ENCODE measurements around the gene PARVB. TPM values are rescaled to one million over a fixed set of nuclear protein-coding genes. Genes with fewer than 3 reads are reported as not detected.

The PARVB gene
- total RNA-seq, 6 experiments from 2014 or later = 36.5 to 44.2 (median 38.9) TPM

DNA sequence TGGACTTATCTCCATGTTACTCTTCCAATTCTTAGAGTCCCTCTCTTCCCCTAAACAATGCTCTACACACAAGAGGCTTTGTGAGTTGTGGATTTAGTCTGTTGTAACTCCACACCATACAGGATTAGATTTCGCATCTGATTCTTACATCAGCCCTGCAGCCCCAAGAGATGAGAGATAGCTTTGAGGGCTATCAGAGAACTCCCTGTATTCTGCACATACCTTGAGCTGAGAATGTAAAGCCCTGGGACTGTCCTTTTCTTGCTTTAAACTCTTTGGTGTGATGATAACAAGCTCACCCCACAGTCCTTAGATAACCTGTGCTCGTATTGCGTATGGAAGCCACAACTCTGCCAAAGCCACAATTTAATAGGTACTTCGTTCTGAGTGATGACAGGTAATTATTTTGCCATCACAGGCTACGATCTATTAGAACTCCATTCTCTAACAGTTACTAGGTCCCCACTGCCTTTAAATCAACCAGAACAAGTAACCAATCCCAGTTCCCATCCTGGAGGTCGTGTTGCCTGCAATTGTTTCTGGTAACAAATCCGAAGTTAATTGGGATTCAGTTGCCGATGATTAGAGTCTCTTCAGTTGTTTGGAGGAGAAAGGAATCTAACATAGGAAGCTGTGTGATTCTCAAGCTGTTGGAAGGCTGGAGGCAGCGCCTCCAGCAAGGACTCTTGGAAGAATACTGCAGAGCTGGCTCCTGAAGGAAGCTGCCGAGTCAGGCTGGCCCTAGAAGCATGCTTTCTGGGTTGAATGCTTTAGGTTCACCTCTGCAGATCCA lies 155.3 kb downstream of the PARVB start:
- DNase-seq = no peak
- no peaks in the 10 kb centered on the region for H3K9me3 Mint-ChIP-seq
- H3K36me3 Mint-ChIP-seq (ENCODE audit: low read depth) = no peaks in the 10 kb centered on the region
- H3K4me1 Mint-ChIP-seq (ENCODE audit: low read depth) = no peaks in the 10 kb centered on the region
- H3K4me3 Mint-ChIP-seq = no peak overlapping the region
- H3K27me3 Mint-ChIP-seq (ENCODE audit: insufficient read depth) = peaks cover 17% of the 10 kb centered on the region
- TF ChIP-seq, protein P1, sequence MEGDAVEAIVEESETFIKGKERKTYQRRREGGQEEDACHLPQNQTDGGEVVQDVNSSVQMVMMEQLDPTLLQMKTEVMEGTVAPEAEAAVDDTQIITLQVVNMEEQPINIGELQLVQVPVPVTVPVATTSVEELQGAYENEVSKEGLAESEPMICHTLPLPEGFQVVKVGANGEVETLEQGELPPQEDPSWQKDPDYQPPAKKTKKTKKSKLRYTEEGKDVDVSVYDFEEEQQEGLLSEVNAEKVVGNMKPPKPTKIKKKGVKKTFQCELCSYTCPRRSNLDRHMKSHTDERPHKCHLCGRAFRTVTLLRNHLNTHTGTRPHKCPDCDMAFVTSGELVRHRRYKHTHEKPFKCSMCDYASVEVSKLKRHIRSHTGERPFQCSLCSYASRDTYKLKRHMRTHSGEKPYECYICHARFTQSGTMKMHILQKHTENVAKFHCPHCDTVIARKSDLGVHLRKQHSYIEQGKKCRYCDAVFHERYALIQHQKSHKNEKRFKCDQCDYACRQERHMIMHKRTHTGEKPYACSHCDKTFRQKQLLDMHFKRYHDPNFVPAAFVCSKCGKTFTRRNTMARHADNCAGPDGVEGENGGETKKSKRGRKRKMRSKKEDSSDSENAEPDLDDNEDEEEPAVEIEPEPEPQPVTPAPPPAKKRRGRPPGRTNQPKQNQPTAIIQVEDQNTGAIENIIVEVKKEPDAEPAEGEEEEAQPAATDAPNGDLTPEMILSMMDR (IDR thresholded peaks at IDR 0.05) = no peak
- no peak overlapping the region for H3K27ac Mint-ChIP-seq

DNA sequence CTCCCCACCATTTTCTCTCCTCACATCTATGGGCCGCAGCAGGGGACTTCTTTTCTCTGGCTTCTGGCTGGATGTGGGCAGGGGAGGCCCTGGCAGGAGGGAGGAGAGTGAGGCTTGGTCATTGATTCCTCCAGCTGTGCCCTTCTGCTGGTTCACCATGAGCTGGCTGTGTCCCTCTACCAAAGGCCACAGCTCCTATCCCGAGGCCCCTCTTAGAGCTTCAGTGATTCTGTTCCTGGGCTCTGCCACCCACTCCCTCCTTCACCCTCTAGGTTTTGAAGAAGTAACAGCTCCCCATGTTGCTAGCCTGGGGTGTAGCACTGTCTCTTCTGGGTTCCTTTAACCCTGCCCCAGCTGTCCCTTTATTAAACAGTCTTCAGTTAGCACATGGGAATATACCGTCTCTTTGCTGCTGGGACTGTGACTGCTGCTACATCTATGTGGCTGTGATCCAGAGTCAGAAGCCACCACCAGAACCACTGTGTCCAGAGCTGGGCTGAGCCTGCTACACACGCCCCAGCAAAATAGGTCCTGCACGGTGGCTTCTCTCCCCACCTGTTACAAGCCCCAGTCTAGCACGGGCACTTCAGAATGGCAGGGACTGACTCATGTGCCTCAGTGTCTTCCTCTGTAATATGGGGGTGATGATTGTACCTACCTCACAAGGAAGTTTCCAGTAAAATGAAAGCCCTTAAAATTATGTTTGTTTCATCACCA lies 156.0 kb downstream of the PARVB start:
- Mint-ChIP-seq H3K27me3 (ENCODE audit: insufficient read depth) (peaks cover 19% of the 10 kb centered on the region), H3K27ac (no peak overlapping the region), H3K36me3 (ENCODE audit: low read depth) (no peaks in the 10 kb centered on the region), H3K4me3 (no peak overlapping the region), H3K4me1 (ENCODE audit: low read depth) (no peaks in the 10 kb centered on the region), H3K9me3 (no peaks in the 10 kb centered on the region)
- TF ChIP-seq, protein P1 (IDR thresholded peaks at IDR 0.05) = no peak
- DNase-seq = no peak

DNA sequence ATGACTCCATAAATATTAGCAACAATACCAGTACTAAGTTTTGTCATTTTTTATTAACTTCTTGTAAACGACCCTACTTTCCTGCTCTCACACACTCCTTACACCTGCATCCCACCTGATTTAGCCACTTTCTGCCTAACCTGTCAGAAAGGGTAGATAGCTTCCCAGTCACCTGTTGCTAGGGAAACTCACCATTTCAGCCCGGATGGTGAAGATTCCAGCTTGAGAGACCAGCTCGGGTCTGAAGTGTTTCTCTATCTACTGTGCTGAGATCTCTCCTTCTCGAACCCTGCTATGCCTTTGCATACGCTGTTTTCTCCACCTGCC lies 156.6 kb downstream of the PARVB start, which contains the start of gene PARVG:
Gene PARVG, plus strand, starts transcription at position 220 of the 327 bp plus-strand sequence. CDS start 2,405 bp downstream, outside the sequence.
- peaks cover 24% of the 10 kb centered on the region for H3K27me3 Mint-ChIP-seq (ENCODE audit: insufficient read depth)
- TF ChIP-seq, protein P1 (IDR thresholded peaks at IDR 0.05) = no peak

DNA sequence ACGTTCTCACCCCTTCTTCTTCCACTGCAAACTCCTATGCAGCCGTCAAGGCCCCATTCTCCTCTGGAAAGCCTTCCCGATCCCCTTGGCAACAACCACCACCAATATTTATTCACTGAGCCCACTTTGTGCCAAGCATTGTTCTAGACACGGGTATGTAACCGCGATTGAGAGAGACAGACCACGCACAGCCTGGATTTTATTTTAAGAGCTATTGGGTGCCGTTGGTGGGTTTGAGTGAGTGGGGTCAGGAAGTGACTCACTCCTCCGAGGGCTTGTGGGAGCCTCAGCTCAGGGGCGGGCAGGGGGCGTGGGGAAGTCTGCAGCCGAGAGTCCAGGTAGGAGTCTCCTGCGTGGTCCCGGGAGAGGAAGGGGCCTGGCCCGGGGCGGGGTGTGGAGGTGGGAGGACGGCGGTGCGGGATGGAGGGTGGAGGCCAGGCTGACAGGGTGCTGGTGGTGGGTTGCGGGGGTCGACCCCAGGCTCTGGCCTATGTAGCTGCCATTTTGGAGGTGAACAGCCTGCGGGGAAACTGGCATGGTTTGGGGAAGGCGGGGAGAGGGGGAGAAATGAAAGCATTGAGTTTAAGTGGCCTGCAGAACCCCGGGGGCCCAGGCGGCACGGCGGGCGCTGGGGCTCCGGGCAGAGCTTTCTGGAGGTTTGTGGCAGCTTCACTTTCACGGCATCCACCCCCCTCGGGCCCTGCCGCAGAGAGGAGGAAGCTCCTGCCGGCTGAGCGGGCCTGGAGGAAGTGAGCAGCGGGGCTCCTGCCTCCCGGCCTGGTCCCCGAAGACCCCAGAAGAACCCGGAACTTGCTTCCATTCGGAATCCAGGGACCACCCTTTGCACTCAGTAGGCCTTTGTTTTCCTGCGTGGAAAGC lies 157.2 kb downstream of the PARVB start:
- no peak for DNase-seq
- no peaks in the 10 kb centered on the region for H3K4me1 Mint-ChIP-seq (ENCODE audit: low read depth)
- no peaks in the 10 kb centered on the region for H3K36me3 Mint-ChIP-seq (ENCODE audit: low read depth)
- no peak overlapping the region for H3K4me3 Mint-ChIP-seq
- H3K27ac Mint-ChIP-seq = no peak overlapping the region
- H3K9me3 Mint-ChIP-seq = no peaks in the 10 kb centered on the region
- TF ChIP-seq, protein P1 (IDR thresholded peaks at IDR 0.05) = no peak
- H3K27me3 Mint-ChIP-seq (ENCODE audit: insufficient read depth) = peaks cover 24% of the 10 kb centered on the region

More for the DNA sequence above, 156.6 kb downstream of the PARVB start, which contains the start of gene PARVG:
- no peaks in the 10 kb centered on the region for H3K9me3 Mint-ChIP-seq
- H3K4me3 Mint-ChIP-seq = no peak within 1 kb of the TSS
- H3K27ac Mint-ChIP-seq = no peak within 1 kb of the TSS
- DNase-seq = no peak
- H3K4me1 Mint-ChIP-seq (ENCODE audit: low read depth) = no peaks in the 10 kb centered on the region
- no peaks in the 10 kb centered on the region for H3K36me3 Mint-ChIP-seq (ENCODE audit: low read depth)

DNA sequence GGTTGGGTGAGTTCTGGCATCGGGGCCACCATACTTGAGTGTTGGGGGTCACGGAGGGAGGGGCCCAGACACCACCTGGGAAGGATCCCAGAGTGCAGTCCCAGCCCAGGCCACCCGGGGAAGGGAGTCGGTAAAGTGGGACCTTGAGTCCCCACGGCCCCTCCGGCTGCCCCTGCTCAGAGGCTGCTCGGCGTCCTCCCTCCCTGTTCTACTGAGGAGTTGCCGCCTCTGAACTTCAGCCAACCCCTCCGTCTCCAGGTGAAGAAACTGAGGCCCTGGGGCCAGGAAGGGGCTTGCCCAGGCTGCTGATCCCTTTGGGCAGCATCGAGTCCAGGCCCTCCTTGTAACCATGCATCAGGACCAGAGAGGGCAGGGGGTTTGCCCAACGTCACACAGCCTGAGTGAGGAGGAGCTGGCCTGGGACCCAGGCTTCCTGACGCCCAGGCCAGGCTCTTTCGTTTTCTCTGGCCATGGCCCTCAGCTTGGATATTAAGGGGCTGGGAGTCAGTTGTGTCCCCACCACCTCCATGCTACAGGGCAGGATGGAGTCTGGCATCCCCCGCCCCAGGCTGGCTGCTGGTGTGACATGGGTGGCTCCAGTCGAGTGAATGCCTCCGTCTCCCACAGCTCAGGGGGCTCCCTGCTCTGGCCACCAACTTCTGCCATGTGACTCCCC lies 157.9 kb downstream of the PARVB start:
- Mint-ChIP-seq H3K36me3 (ENCODE audit: low read depth) (no peaks in the 10 kb centered on the region), H3K9me3 (no peaks in the 10 kb centered on the region), H3K4me3 (no peak overlapping the region), H3K27me3 (ENCODE audit: insufficient read depth) (peaks cover 24% of the 10 kb centered on the region), H3K27ac (no peak overlapping the region), H3K4me1 (ENCODE audit: low read depth) (no peaks in the 10 kb centered on the region)
- TF ChIP-seq, protein P1 (IDR thresholded peaks at IDR 0.05) = peak; percentile 13; the same call in 1 of the 2 replicates
- no peak for DNase-seq

Measured in HFFc6 (cell line).